NCI-H2029 treated with DMSO at 0.1 percent for 48 hours (cell line): ENCODE results near the gene P2RX1.
"Not testable (repeated sequence)": the region's sequence is repeated elsewhere in the genome, so short reads cannot be mapped to it uniquely, and the experiment has no call there.

Experiments
- DNase-seq: peaks from one replicate; lab custom pipeline; 2025; lab: John Stamatoyannopoulos, UW

The P2RX1 gene

DNA sequence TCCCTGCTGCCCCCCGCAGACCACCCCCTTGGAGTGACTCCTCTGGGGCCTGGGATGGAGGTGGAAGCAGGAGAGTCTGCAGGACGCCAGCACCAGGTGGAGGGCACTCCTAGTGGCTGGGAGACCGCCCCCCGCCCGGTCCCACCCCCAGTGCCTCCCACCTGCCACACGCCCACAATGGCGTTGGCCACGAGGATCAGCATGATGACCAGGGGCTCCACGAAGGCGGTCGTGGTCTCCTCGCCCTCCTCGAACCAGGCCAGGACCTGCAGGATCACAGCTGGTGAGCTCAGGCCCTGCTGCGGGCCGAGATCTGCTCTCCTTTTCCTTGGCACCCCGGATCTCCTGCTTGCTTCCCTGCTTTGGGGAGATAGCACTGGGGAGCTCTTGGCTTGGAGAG lies 35.2 kb upstream of the P2RX1 start:
- no peak for DNase-seq

DNA sequence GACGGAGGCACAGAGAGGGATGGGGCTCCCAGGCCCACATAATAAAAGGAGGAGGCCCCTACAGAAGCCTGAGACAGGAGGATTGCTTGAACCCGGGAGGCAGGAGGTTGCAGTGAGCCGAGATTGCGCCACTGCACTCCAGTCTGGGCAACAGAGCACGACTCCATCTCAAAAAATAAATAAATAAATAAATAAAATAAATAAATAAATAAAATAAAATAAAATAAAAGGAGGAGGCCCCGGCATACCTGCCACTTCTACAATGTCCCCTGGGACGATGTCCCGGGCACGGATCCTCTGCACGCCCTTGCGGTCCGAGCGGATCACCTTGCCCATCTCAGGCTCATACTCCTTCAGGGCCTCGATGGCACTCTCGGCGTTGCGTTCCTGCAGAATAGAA lies 34.7 kb upstream of the P2RX1 start:
- DNase-seq: no peak

GRCh38 chr17:3950584-3950983 lies 34.3 kb upstream of the P2RX1 start:
- no peak for DNase-seq

- no peak for DNase-seq
These were observed 33.2 kb upstream of the P2RX1 start for GRCh38 chr17:3949418-3949817.

DNA sequence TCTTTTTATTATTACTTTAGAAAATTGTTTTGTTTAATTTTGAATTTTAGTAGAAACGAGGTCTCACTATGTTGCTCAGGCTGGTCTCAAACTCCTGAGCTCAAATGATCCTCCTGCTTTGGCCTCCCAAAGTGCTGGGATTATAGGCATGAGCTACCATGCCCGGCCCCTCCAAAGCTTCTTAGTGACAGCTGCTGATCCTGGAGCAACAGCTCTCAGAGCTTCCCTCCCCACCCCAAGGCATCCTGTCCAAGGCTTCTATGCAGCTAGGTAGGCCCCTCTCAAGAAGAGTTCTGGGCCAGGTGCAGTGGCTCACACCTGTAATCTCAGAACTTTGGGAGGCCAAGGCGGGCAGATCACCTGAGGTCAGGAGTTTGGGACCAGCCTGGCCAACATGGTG lies 32.3 kb upstream of the P2RX1 start:
- DNase-seq: not testable (repeated sequence)

DNA sequence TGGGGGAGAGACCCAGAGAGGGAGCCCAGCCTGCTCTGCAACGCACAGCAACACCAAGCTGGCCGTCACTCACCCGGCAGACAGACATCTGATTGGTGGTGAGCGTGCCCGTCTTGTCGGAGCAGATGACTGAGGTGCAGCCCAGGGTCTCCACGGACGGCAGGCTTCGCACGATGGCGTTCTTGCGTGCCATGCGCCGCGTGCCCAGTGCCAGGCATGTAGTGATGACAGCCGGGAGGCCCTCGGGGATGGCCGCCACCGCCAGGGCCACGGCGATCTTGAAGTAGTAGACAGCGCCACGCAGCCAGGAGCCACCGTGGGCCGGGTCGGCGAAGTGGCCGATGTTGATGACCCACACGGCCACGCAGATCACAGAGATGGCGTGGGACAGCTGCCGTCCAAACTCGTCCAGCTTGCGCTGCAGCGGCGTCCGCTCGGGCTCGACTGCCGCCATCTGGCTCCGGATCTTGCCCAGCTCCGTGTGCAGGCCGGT lies 31.1 kb upstream of the P2RX1 start:
- DNase-seq: no peak

GRCh38 chr17:3946711-3947235 lies 30.5 kb upstream of the P2RX1 start:
- no peak for DNase-seq

DNA sequence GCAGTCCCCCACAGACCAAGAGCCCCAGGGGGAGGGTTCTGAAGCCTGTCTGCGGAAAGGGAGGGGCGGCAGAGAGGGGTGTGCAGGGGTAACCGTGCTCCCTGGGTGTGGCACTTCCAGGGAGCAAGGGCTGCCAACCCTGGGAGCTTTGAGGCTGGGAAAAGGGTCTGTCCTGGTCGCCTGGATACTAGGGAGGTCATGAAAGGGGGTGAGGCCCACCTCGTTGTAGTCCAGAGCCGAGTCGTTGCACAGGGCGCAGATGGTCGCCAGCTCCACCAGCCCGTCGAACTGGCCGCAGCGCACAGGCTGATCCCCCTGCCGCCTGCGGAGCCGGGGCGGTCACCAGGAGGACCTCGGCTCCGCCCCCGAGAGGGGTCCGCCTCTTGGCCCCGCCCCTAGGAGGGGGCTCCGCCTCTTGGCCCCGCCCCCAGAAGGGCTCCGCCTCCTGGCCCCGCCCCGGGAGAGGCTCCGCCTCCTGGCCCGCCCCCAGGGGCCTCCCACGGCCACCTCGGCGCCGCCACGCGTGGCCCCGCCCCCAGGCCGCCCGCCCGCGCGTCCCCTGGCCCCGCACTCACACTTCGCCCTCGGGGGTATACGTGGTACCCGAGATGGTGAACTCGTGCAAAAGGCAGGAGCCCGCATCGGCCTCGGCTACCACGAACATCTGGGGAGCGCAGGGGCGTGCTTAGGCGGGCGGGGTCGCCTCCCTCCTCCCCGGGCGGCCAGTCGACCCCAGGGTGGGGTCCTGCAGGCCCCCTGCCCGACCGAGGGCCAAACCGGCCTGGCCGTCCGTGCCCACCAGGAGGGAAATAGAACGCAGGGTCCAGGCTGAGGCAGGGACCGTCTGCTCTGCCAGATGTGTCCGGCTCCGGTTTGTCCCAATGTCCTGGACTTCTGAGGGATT lies 28.5 kb upstream of the P2RX1 start:
- DNase-seq: no peak

- DNase-seq: no peak
These were observed 27.1 kb upstream of the P2RX1 start for GRCh38 chr17:3943240-3943891.

DNA sequence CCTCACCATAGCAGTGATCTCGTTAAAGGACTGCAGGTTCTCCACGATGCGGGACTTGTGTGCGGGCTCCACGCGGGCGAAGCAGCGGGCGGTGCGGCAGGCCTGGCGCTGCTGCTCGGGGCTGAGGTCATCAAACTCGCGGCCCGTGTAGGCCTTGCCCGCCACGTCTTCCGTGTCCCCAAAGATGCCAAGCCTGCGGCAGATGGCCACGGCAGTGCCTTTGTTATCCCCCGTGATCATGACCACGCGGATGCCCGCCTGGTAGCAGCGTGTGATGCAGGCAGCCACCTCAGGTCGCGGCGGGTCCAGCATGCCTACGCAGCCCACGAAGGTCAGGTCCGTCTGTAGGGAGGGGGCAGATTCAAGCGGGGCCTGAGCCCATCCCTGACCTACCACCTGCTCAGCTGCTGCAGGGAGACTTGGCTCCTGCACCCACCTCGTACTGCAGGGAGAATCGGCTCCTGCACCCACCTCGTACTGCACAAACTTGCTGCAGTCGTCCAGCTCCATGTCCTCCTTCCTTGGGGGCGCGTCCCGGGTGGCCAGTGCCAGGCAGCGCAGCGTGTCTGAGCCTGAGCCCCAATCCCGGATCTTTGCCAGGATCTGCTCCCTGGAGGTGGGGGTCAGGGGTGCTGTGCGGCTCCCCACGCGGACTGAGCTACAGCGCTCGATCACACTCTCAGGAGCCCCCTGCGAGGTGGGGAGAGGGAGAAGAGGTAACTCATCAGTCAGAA lies 24.9 kb upstream of the P2RX1 start:
- DNase-seq: no peak

GRCh38 chr17:3937359-3937758 lies 21.1 kb upstream of the P2RX1 start:
- DNase-seq: no peak

GRCh38 chr17:3935825-3936355 lies 19.6 kb upstream of the P2RX1 start:
- no peak for DNase-seq

DNA sequence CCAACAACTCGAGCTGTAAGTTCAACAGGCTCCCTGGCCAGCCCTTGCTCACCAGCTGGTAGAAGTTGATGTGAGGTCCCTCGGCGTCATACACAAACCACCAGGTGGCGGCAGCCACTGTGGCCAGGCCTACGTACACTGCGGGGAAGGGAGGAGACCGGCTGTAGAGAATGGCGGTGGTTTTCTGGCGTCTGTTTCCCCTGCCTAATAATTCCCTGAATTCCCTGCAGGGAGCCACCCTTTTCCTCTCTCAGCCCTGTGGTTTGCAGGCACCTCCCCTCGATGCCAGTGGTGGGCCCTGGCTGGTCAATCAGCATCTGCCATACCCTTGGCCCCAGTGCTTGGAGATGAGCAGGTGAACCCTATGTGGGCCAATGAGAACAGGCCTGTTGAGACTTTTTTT lies 18.9 kb upstream of the P2RX1 start:
- no peak for DNase-seq

- no peak for DNase-seq
These were observed 13.5 kb upstream of the P2RX1 start for GRCh38 chr17:3929764-3930163.

GRCh38 chr17:3929181-3929580 lies 12.9 kb upstream of the P2RX1 start:
- no peak for DNase-seq

- DNase-seq: no peak
These were observed 12.1 kb upstream of the P2RX1 start for GRCh38 chr17:3928406-3928805.

- DNase-seq: no peak
These were observed 11.5 kb upstream of the P2RX1 start for GRCh38 chr17:3927628-3928340.

DNA sequence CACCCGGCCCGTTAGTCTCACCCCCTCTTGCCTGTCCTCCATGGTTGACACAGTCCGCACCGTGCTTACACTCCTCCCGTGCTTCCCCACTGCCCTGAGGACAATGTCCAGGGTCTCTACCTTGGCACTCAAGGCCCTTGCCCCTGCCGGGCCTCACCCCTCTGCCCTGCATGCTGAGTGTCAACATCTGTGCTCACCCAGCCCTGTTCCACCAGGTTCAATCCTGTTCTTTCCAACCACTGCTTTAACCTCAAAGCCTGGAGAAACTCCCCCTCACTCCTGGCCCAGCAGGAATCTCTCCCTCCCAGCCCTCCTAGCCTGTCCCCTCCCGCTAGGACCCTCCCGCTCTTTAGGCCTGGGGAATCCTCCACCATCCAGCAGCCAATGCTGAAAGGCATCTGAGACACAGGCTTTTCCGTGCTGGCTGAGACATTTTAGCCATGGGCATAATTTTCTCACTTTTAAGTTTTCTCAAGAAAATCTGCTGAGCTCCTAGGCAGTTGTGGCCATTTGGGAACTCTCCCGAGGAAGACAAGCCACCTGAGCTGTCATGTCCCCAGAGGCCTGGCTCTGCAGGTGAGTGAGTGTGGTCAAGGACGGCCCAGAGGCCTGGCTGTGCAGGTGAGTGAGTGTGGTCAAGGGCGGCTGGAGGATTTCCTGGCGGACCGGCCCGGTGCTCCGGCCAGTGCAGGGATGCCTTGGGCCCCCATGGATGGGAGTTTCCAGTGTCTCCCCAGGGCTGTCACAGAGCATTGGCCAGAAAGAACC lies 10.8 kb upstream of the P2RX1 start:
- DNase-seq: no peak

DNA sequence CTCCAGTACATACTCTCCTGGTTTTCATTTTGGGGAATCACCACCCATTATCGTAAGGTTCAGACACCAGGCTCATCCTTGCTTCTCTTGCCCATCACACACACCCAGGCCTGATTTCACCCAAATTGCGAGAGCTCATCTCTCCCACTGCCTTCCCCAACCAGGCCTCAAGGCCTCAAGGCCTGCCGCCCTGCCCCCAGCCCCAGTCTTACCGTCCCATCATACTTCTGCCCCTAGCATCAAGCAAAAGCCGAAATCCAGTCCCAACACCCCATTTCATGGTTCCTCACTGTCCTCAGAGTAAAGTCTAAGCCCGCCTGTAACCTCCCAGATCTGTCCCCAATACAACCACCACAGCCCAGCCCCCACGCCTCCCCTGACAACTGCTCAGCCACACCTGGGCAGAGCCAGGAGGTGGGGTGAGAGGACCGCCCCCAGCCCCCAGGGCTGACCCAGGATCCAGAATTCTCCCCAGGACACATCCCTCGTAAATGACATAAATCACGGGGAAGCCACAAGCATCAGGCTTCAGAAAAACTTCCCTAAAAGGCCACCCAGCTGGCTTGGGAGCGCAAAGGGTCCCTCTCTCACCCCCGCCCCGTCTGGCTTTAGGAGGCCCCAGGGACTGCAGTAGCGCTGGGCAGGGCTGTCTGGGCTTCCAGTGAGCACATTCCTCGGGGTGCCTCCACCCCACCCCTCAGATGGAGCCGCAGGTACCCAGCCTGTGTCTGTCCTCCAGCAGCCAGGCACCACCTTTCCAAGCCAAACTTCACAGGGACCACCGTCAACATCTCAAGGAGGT lies 9.6 kb upstream of the P2RX1 start:
- DNase-seq: no peak
